HG03103 (cell line): ENCODE results near the gene VPS33A.

Experiments
- ATAC-seq: cut with Tn5 transposase; IDR thresholded peaks from one replicate; pipeline ENCODE4 v1.9.1; 2021; ENCODE audit warnings: low read depth; ENCODE audit not compliant: unreplicated experiment

Gene VPS33A

DNA sequence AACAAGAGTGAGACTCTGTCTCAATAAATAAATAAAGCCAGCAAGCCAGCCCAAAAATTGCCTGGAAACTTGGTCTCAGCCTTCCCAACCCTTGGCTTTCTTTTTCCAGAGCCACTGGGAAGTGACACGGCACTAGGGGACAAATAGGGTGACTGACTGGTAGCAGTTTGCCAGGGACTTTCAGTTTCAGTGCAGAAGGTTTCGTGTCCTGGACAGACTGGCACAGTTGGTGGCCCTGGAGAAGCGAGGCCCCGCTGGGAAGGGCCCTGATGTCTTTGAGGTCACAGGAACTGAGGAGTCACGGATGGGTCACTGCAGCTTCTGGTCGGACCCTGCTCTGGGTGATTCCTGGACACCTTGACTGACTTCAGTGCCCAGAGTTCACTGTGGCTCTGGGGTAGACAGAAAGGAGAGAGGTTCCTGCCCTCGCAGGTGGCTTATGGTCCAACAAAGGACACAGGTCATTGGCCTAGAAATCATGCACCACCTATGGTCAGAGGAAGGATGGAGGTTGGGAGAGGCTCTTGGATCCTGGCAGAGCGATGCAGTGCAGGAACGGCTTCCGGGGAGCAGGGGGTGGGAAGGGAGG is 80.7 kb downstream of the VPS33A start:
- ATAC-seq, result no peak

DNA sequence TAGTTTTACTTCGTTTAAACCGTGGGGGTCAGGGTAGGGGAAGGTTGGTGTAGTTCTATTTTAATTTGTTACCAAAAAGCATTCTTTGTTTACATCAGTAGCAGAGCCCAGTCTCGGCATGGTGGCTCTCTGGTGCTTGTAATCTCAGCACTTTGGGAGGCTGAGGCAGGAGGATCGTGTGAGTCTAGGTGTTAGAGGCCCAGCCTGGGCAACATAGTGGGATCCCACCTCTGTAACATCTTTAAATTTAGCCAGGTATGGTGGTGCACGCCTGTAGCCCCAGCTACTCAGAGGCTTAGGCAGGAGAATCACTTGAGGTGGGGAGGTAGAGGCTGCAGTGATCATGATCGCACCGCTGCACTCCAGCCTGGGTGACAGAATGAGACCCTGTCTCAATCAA is 81.2 kb downstream of the VPS33A start:
- ATAC-seq, result no peak

DNA sequence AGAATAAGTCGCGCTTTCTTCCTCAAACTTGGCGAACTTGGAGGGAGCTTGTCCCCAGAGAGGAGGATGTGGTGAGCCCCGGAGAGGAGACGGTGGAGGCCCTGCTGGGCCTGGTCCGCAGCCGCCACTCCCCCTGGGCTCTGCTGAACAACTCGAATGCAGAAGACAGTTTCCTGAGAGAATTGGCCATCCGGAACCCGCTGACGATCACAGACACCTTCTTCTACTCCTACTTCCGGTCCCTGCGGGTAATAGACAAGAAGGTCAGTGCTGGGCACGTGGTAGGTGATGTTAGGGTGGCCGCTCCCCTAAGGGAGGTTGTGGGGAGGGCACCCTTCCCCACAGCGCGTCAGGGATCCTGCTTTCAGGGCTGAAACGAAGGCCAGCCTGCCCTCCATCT is 81.8 kb downstream of the VPS33A start:
- ATAC-seq, result no peak

DNA sequence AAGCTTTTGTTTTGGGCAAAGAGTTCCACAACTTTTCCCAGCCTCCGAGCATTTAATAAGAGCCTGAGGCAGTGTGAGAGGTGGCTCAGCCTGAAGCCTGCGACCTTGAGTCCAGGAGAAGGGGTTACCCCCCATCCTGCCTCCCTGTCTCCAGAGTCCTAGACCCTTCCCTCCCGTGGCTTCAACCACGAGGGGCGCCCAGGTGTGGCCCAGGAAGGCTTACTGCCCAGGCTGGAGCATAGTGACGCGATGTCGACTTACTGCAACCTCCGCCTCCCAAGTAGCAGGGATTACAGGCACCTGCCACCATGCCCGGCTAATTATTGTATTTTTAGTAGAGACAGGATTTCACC is 82.7 kb downstream of the VPS33A start:
- no peak for ATAC-seq

DNA sequence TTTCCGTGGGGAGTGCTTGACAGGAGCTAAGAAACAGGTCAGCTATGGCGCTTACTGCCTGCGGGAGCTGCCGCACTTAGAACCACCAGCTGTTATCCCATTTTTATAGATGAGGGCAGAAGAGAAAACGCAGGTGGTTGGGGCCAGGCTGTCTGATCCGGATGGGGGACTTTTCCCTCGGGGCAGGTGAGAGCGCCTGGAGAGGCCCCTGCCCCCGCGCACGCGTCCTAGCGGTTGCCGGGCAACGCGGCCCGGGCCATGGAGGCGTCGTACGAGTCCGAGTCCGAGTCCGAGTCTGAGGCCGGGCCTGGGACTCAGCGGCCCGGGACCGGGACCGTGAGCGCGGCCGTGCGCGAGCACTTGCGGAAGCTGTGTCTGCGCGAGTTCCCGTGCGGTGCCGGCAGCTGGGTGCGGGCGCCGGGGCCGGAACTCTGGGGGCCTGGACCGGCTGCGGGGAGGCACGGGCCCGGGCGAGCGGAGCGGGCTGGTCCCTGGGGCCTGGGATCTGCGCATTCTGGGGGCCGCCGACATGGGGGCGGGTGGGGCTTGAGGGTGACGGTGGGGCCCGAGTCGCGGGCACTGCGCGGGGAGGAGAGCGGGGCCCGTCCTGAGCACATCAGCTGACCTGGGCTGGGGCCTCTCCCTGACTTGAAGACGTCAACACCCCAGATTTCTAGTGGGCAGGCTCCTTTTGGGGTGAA is 83.3 kb downstream of the VPS33A start, which contains the start of gene LRRC43:
Gene LRRC43 (plus strand): TSS at position 237 of the 701 bp plus-strand sequence. CDS start 22 bp downstream, at position 259.
- no peak for ATAC-seq
